NCI-H1930 (cell line): ENCODE measurements around the gene IL10RA.

Experiments used
- DNase-seq, 2 experiments: peaks; one replicate each; lab custom pipeline; 2025; lab: John Stamatoyannopoulos, UW

The IL10RA gene

DNA sequence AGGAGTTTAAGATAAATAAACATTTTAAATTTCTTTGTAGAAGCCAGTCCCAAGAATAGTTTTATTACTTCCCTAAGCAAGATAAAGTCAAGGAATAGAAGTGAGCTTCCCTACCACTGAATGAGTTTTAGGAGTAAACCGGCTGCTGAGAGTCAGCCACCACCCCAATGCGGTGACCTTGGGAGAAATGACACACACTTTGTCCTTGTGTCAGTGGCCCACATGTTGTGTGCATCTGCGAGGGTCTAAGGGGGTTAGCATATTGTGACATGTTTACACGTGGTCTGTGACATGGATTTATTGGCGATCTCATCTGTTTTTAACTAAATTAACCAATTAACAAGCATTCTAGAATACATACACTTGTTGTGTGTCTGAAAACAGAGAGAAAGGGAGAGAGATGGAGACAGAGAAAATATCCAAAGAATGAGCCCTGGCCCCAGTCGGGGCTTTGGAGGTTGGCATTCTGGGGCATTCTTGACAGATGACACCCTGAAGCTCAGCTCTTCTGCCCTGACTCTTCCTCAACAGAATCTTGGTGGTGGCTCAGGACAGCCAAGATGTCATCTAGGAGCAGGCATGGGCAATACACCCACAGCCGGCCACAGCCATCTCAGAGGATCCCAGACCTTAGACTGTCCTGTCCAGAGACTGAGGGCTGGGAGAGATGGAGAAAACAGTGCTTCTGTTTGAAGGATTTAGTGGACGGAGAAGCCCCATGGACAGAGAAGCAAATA, 60.9 kb downstream of the IL10RA start:
- no peak for DNase-seq

DNA sequence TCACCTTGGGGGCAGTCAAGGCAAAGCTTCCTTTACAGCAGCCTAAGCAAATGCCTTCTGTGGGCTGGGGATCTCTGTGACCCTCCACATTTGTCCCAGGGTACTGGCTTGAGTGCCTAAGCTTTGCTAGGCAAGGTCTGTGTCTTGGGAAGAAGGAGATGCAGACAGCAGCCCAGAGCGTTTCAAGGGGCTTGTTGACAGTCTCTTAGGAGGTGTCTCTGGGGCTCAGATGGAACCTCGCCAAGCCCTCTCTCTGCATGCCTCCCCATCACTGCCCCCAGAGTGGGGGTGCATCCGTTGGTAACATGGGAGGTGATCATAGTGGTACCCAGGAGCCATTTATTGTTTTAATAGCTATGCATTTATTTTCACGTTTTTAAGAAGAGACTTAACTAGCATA, 61.6 kb downstream of the IL10RA start:
- no peak for DNase-seq

DNA sequence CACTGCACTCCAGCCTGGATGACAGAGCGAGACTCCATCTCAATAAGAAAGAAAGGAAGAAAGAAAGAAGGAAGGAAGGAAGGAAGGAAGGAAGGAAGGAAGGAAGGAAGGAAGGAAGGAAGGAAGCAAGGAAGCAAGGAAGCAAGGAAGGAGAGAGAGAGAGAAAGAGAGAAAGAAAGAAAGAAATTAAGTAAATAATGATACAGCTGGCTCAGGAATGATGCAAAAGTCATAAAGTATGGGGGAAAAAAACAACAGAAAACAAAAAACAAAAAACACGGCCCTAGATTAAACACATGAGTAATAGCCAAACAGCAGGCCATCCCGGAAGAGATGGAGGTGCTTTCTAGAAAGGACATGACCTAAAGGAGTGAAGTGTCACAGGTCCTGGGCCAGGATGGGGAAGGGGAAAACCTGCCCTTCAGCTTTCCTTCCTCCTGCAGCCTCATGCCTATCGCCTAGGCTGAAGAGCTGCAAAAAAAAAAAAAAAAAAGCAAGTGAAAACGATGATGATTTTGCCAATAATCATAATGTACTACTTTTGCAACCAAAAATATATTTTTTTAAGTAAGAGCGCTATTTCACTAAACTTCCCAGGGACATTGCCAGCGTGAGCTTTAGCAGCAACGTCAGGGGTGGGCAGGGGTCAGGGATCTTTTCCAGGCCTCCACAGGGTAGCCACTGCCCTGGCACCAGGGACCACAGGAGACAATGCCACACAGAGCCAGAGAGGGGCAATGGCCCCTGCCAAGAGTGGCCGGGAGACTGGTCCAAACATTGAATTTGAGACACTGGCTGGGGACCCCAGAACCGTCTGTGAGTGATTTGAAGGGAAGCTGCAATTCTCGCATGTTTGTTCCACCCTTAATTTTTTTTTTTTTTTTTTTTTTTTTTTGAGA, 62.5 kb downstream of the IL10RA start:
- DNase-seq = no peak

DNA sequence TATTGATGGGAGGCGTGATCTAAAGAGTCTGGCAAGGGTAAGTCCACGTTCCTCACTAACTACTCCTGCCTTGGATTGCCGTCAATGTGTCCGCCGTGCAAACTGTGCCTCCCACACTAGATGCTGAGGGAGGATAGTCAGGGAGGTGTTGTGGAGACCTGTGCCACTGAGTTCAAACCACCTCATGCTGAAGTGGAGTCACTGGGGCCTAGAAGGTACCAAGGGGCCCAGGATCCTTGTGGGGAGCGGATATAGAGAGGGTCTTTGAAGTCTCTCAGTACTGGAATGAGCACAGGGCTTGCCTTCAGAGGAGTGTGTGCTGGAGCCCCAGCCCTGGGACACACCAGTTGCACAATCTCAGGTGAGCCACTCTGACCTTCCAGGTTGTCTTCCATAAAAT, 63.6 kb downstream of the IL10RA start:
- DNase-seq = no peak

DNA sequence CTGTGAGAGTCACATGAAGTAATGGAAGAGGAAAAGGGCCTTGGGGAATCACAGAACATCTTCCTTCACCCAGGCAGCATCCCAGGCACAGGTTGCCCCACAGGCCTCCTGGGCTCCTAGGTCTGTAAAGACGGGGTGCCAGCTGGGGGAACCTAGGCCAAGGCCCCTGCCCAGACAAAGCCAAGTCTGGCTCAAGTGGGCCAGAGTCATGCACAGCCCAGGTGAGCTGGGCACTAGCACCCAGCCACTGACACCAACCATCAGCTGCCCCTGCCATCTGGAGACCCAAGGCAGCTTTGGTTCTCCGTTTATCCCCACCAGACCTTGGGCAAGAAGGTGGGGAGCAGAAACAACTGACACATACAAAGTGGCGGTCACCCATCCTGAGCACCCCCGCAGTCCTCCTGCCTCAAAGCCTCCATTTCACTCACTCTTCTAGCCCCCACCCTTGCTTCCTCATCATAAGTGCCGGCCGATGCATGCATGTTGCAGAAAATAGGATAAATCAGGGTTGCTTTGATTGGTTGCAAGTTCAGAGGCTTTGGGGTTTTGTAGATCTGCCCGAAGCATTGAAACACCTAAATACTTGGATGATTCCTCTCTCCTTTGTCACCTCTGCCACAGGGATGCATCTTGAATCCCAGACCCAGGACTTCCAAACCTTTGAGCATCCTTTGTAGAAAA, 64.2 kb downstream of the IL10RA start:
- no peak for DNase-seq
